ENCODE data around the gene FOXD1.

Gene FOXD1

DNA sequence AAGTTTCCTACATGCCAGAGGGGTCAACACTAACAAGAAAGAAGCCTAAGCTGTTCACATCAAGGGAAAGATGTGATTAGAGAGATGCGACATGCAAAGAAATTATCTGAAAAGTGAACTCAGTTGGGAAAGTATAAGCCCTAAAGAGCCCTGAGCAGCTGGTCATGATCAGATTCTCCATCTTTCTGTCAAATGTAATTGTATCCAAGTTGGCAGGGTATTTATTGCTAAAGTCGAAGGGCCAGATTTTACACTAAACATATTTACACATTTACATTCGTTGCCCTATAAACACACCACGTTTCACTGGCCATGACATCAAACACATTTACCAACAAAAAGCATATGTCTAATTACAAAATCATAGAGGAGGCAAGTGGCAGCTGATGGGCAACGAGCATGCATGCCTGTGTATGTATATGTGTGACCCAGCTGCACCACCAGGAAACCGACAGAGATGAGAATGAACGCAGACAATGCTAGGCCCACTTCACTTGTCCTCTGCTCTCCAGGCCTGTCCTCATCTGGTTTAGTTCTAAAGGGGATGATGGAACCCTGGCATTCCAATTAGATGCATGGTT is 6.3 kb downstream of the FOXD1 start:
- Histone ChIP-seq H3K36me3 (ENCODE audit: control insufficient read depth in 5 of 5, insufficient read depth in 5 of 5, low read length in 5 of 5) (no peaks in the 10 kb centered on the region), H3K9me3 (ENCODE audit: control insufficient read depth in 5 of 5, low read length in 5 of 5) (no peaks in the 10 kb centered on the region), H3K9ac (ENCODE audit: low read length in 5 of 5) (no peak overlapping the region), H3K4me1 (ENCODE audit: control insufficient read depth in 5 of 5, insufficient read depth in 5 of 5, low read length in 5 of 5) (peaks cover 0 to 10% (median 6%) of the 10 kb centered on the region in 5 donors), H3K27ac (ENCODE audit: low read depth, low read length) (no peak overlapping the region), H3K27me3 (ENCODE audit: control insufficient read depth in 5 of 5, insufficient read depth in 4 of 5, low read length in 5 of 5) (peaks cover 68 to 92% (median 87%) of the 10 kb centered on the region in 5 donors), H3K4me3 (ENCODE audit: low read depth in 1 of 5, low read length in 5 of 5) (no peak overlapping the region)

DNA sequence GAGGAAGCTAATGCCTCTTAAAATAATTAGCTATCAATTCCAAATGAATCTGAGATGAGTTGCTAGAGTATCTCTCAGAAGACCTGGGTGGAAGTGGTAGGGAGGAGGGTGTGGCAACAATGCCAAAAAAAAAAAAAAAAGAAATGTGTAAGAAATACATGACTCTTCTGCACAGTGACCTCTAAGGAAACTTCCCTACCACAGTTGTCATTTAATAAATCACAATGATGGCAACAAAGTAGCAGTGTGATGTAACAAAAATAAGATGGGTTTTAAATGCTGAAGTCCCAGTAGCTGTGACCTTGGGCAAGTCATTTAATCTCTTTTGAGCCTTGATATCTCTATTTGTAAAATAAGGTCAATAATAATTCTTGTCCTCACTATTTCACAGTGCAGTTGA is 7.2 kb downstream of the FOXD1 start:
- H3K4me3 ChIP-seq (ENCODE audit: low read depth in 1 of 5, low read length in 5 of 5): no peak overlapping the region
- peaks cover 0 to 15% (median 14%) of the 10 kb centered on the region in 5 donors for H3K4me1 ChIP-seq (ENCODE audit: control insufficient read depth in 5 of 5, insufficient read depth in 5 of 5, low read length in 5 of 5)
- H3K9me3 ChIP-seq (ENCODE audit: control insufficient read depth in 5 of 5, low read length in 5 of 5): no peaks in the 10 kb centered on the region
- H3K27me3 ChIP-seq (ENCODE audit: control insufficient read depth in 5 of 5, insufficient read depth in 4 of 5, low read length in 5 of 5): peaks cover 67 to 96% (median 91%) of the 10 kb centered on the region in 5 donors
- H3K27ac ChIP-seq (ENCODE audit: low read depth, low read length): no peak overlapping the region
- H3K9ac ChIP-seq (ENCODE audit: low read length in 5 of 5): no peak overlapping the region
- no peaks in the 10 kb centered on the region for H3K36me3 ChIP-seq (ENCODE audit: control insufficient read depth in 5 of 5, insufficient read depth in 5 of 5, low read length in 5 of 5)

DNA sequence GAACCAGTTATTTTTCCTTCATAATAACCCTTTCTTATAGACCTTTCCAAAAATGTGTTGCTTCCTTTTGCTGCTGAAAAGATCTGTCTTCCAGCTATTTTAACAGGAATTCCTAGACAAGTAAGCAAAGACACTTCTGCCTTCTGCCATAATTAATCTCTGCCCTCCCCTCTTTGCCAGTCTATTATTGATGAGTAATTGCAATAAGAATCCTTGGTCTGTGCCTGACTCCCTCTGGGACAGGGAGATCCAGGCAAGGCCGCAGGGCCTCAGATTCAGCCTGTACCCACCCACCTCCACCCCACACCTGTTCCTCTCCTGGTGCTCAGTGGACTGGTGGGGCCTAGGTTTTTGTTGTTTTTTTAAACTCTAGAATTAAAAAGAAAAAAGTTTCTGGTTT is 8.3 kb downstream of the FOXD1 start:
- H3K36me3 ChIP-seq (ENCODE audit: control insufficient read depth in 5 of 5, insufficient read depth in 5 of 5, low read length in 5 of 5): no peaks in the 10 kb centered on the region
- H3K9me3 ChIP-seq (ENCODE audit: control insufficient read depth in 5 of 5, low read length in 5 of 5): no peaks in the 10 kb centered on the region
- no peak overlapping the region for H3K27ac ChIP-seq (ENCODE audit: low read depth, low read length)
- peaks cover 70 to 95% (median 92%) of the 10 kb centered on the region in 5 donors for H3K27me3 ChIP-seq (ENCODE audit: control insufficient read depth in 5 of 5, insufficient read depth in 4 of 5, low read length in 5 of 5)
- H3K9ac ChIP-seq (ENCODE audit: low read length in 5 of 5): no peak overlapping the region
- H3K4me3 ChIP-seq (ENCODE audit: low read depth in 1 of 5, low read length in 5 of 5): no peak overlapping the region
- peaks cover 0 to 17% (median 16%) of the 10 kb centered on the region in 5 donors for H3K4me1 ChIP-seq (ENCODE audit: control insufficient read depth in 5 of 5, insufficient read depth in 5 of 5, low read length in 5 of 5)

DNA sequence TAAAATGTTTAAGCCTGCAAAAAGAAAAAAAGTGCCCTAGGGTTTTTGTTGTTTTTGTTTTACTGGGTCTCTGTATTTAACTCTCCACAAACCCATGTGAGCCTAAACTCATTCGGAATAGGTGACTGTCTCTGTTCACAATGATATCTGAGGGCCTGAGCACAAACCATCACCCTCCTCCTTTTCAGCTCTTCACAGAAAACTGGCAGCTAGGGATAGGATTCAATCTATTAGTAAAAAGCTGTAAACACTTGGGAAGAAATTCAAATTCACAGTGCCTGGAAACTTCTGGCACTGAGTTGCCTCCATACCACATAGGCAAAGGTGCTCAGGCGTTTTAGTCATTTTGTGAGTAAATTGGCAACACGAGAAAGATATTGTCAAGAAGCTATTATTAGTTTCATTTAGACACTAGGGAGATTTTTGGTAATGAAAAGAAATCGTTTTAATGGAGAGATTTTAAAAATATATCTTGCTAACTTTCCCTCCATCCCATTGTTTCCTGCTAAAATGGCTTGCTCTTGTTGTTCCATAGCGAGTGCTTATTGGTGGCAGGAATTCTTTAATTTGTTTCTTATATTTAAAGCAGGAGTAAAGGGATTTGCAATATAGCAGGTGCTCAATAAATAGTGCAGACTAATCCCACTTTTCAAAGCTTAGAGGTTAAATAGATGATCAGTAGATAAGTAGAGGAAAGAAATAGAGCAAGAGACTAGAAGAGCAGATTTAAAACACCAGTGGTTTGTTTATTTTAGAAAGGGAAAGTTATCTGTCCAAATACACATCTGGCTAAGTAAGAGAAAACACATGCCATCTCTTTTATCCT is 9.7 kb downstream of the FOXD1 start:
- H3K4me3 ChIP-seq (ENCODE audit: low read depth in 1 of 5, low read length in 5 of 5): no peak overlapping the region
- H3K4me1 ChIP-seq (ENCODE audit: control insufficient read depth in 5 of 5, insufficient read depth in 5 of 5, low read length in 5 of 5): peaks cover 0 to 21% (median 17%) of the 10 kb centered on the region in 5 donors
- no peak overlapping the region for H3K27ac ChIP-seq (ENCODE audit: low read depth, low read length)
- peaks cover 56 to 89% (median 83%) of the 10 kb centered on the region in 5 donors for H3K27me3 ChIP-seq (ENCODE audit: control insufficient read depth in 5 of 5, insufficient read depth in 4 of 5, low read length in 5 of 5)
- H3K9me3 ChIP-seq (ENCODE audit: control insufficient read depth in 5 of 5, low read length in 5 of 5): no peaks in the 10 kb centered on the region
- H3K9ac ChIP-seq (ENCODE audit: low read length in 5 of 5): no peak overlapping the region
- H3K36me3 ChIP-seq (ENCODE audit: control insufficient read depth in 5 of 5, insufficient read depth in 5 of 5, low read length in 5 of 5): no peaks in the 10 kb centered on the region

DNA sequence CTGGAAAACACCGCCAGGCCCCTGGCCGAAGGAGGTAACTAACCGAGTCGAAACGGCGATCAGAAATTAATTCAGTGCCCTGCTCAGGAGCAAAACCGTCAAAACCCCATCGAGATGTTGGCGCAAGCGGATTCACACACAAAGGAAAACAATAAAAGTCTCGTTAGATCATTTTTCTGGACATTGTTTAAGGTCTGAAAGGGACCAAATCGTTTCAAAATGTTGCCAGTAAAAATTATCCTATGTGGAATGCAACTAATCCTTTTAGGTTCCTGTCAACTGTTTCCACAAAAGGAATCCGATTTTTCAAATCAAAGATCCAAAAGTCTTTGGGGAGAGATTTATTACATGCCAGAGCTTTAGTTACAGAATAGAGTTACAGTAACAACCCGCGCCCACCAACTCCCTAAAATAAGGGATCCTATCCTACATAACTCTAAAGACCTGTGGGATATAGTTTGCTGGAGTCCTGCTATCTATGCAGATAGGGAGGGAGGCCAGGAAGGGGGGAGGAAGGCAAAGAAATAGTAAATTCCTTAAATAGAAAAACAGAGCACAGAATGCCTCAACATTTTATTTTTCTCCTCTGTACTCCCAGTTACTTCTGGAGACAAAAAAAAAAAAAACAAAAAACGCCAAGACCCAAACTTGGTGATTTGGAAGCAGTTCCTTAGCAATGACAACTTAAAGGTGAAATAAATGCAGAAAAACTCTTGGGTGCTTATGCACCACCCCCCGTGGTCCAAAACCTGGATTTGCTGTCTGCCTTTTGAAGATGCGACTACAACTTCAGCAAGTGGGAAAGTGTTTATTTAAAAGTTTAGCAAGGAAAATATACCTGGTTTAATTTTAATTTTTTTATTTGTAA is 10.6 kb downstream of the FOXD1 start:
- Histone ChIP-seq H3K27me3 (ENCODE audit: control insufficient read depth in 5 of 5, insufficient read depth in 4 of 5, low read length in 5 of 5) (peaks cover 49 to 88% (median 76%) of the 10 kb centered on the region in 5 donors), H3K4me1 (ENCODE audit: control insufficient read depth in 5 of 5, insufficient read depth in 5 of 5, low read length in 5 of 5) (peaks cover 0 to 24% (median 17%) of the 10 kb centered on the region in 5 donors), H3K4me3 (ENCODE audit: low read depth in 1 of 5, low read length in 5 of 5) (peak overlapping the region in 1 of 5 donors; percentile 51), H3K9ac (ENCODE audit: low read length in 5 of 5) (no peak overlapping the region), H3K36me3 (ENCODE audit: control insufficient read depth in 5 of 5, insufficient read depth in 5 of 5, low read length in 5 of 5) (no peaks in the 10 kb centered on the region), H3K27ac (ENCODE audit: low read depth, low read length) (no peak overlapping the region), H3K9me3 (ENCODE audit: control insufficient read depth in 5 of 5, low read length in 5 of 5) (no peaks in the 10 kb centered on the region)

DNA sequence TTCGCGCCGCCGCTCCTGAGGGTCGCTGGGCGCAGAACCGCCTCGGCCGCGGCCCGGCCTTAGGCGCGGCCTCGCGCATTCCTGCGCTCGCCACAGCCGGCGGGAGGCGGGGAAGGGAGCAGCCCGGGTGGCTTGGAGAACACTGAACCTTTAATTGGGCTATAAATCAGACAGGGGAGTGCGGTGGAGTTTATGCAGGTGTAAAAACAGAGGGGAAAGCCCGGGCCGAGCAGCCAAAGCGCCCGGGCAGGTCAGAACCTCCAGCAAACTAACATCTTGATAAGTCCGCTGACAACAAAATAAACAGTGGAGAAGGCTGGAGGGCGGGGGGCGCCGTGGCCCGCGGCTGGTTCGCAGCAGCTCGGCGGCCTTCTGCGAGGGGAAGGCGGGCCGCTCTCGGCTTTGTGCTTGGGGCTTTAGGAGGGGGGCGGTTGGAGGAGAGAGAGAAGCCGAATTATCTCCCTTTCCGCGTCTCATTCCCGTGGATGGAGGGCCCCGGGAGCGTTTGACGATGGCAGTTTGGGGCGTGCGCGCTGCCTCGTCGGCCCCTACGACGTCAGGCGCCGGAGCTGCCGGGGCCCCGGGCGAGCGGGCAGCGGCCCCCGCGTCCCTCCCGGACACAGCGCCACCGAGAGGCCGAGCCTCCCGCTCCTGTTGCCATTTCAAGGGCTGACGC is 11.3 kb downstream of the FOXD1 start:
- Histone ChIP-seq H3K4me3 (ENCODE audit: low read depth in 1 of 5, low read length in 5 of 5) (peak overlapping the region in 2 of 5 donors; percentile 11 to 51), H3K9me3 (ENCODE audit: control insufficient read depth in 5 of 5, low read length in 5 of 5) (no peaks in the 10 kb centered on the region), H3K27me3 (ENCODE audit: control insufficient read depth in 5 of 5, insufficient read depth in 4 of 5, low read length in 5 of 5) (peaks cover 41 to 85% (median 72%) of the 10 kb centered on the region in 5 donors), H3K27ac (ENCODE audit: low read depth, low read length) (no peak overlapping the region), H3K9ac (ENCODE audit: low read length in 5 of 5) (no peak overlapping the region), H3K4me1 (ENCODE audit: control insufficient read depth in 5 of 5, insufficient read depth in 5 of 5, low read length in 5 of 5) (peaks cover 0 to 24% (median 17%) of the 10 kb centered on the region in 5 donors), H3K36me3 (ENCODE audit: control insufficient read depth in 5 of 5, insufficient read depth in 5 of 5, low read length in 5 of 5) (no peaks in the 10 kb centered on the region)

DNA sequence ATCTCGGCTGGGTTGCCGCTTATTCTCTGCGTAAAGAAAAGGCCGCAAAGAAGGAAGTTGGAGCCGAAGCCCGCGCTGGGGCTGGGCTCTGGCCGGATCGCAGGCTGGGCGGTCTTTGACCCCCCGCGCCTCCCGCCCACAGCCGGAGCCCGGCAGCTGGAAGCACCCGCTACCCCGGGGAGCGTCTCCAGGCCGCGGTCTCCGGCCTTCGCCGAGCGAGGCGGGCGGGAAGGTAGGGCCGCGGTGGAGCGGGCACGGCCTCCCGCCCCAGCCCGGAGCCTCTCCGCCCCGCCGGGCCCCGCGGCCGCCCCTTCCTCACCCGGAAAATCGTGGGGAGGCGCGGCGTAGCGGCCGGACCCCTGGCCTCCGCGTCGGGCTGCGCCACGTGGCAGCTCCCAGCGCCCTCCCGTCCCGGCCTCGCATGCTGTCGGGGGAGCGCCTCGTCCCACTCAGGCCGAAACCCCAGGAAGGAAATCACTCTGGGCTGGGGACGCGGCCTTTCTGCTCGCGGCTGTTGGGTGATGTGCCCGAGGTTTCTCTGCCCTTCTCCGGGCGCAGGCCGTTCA is 12.0 kb downstream of the FOXD1 start:
- H3K27me3 ChIP-seq (ENCODE audit: control insufficient read depth in 5 of 5, insufficient read depth in 4 of 5, low read length in 5 of 5): peaks cover 37 to 79% (median 65%) of the 10 kb centered on the region in 5 donors
- no peaks in the 10 kb centered on the region for H3K9me3 ChIP-seq (ENCODE audit: control insufficient read depth in 5 of 5, low read length in 5 of 5)
- peaks cover 0 to 24% (median 17%) of the 10 kb centered on the region in 5 donors for H3K4me1 ChIP-seq (ENCODE audit: control insufficient read depth in 5 of 5, insufficient read depth in 5 of 5, low read length in 5 of 5)
- H3K9ac ChIP-seq (ENCODE audit: low read length in 5 of 5): no peak overlapping the region
- no peaks in the 10 kb centered on the region for H3K36me3 ChIP-seq (ENCODE audit: control insufficient read depth in 5 of 5, insufficient read depth in 5 of 5, low read length in 5 of 5)
- no peak overlapping the region for H3K27ac ChIP-seq (ENCODE audit: low read depth, low read length)
- H3K4me3 ChIP-seq (ENCODE audit: low read depth in 1 of 5, low read length in 5 of 5): peak overlapping the region in 2 of 5 donors; percentile 11 to 51

DNA sequence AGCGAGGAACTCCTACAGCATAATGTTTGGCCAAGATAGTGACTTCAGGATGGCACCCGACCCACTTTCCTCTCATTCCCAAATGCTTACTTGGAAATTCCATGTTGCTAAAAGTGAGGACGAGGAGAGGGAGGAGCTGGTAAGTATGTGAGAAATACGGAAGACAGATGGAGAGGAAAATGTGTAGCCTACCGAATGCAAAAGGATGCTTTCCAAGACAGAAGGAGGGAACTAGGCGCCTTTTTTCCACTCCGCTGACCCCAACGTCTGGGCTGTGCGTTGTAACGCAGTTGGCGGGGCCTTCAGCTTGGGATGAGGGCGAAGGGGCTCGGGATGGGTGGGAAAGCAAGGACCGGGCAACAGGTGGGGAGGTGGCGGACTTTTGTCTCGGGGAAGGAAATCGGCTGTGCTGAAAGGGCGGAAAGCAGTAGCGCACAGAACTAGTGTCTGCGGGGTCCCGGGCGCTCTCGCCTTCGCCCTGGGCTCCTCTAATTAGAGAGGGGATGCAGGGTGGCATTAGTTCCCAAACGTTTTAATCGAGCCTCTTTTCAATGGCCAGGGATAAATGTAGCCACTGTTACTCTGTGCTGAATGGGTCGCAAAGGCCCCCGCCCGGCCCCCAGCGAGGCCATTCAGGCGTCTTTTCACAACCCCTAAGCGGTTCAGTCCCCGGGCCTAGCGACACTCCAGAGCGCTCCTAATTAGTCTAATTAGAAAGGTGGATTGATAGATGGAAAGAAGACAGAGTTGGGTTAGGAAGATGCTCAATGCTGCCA is 12.6 kb downstream of the FOXD1 start:
- Histone ChIP-seq H3K4me1 (ENCODE audit: control insufficient read depth in 5 of 5, insufficient read depth in 5 of 5, low read length in 5 of 5) (peaks cover 0 to 24% (median 17%) of the 10 kb centered on the region in 5 donors), H3K9ac (ENCODE audit: low read length in 5 of 5) (no peak overlapping the region), H3K9me3 (ENCODE audit: control insufficient read depth in 5 of 5, low read length in 5 of 5) (no peaks in the 10 kb centered on the region), H3K36me3 (ENCODE audit: control insufficient read depth in 5 of 5, insufficient read depth in 5 of 5, low read length in 5 of 5) (no peaks in the 10 kb centered on the region), H3K27ac (ENCODE audit: low read depth, low read length) (no peak overlapping the region), H3K4me3 (ENCODE audit: low read depth in 1 of 5, low read length in 5 of 5) (peak overlapping the region in 1 of 5 donors; percentile 51), H3K27me3 (ENCODE audit: control insufficient read depth in 5 of 5, insufficient read depth in 4 of 5, low read length in 5 of 5) (peaks cover 34 to 73% (median 60%) of the 10 kb centered on the region in 5 donors)

DNA sequence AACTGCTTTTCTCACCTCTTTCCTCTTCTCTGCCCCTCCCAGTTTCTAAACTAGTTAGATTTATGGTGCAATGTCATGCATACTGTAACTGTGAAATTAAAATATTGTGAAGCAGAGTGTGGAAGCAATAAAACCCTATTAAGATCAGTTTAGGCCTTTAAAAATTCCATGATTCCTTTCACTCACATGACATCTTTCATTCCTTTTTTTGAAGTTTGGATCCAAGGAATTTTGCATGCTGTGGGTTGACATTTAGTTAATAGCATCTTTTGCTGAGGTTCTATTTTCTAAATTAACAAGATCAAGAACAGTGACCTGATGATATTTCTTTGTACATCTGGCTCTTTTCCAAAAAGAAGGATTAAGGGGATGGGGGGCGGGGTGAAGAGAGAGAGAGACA is 13.7 kb downstream of the FOXD1 start:
- H3K27me3 ChIP-seq (ENCODE audit: control insufficient read depth in 5 of 5, insufficient read depth in 4 of 5, low read length in 5 of 5): peaks cover 32 to 65% (median 52%) of the 10 kb centered on the region in 5 donors
- H3K9ac ChIP-seq (ENCODE audit: low read length in 5 of 5): no peak overlapping the region
- H3K36me3 ChIP-seq (ENCODE audit: control insufficient read depth in 5 of 5, insufficient read depth in 5 of 5, low read length in 5 of 5): no peaks in the 10 kb centered on the region
- no peaks in the 10 kb centered on the region for H3K9me3 ChIP-seq (ENCODE audit: control insufficient read depth in 5 of 5, low read length in 5 of 5)
- H3K4me3 ChIP-seq (ENCODE audit: low read depth in 1 of 5, low read length in 5 of 5): no peak overlapping the region
- H3K4me1 ChIP-seq (ENCODE audit: control insufficient read depth in 5 of 5, insufficient read depth in 5 of 5, low read length in 5 of 5): peaks cover 0 to 24% (median 17%) of the 10 kb centered on the region in 5 donors
- no peak overlapping the region for H3K27ac ChIP-seq (ENCODE audit: low read depth, low read length)
